HEK293 (cell line): ENCODE data around the gene TSPAN1.

Experiments
- BCL11A ChIP-seq: fragments of 450-650 bp; formaldehyde crosslinking; IDR thresholded peaks from 2 replicates; pipeline ENCODE4 v1.5.1; 2016; ENCODE audit warnings: low read depth, missing biosample characterization, missing genetic modification characterization
- GLI2 ChIP-seq: fragments of 450-650 bp; formaldehyde crosslinking; IDR thresholded peaks from 2 replicates; pipeline ENCODE4; 2017; ENCODE audit warnings: missing biosample characterization, missing genetic modification characterization, low read depth, borderline replicate concordance
- GLIS2 ChIP-seq: fragments of 450-650 bp; formaldehyde crosslinking; IDR thresholded peaks from 2 replicates; pipeline ENCODE4 v1.5.1; 2016; ENCODE audit warnings: missing biosample characterization, missing genetic modification characterization
- HOXC10 ChIP-seq: sonication (generic); formaldehyde crosslinking; IDR thresholded peaks from 2 replicates; pipeline ENCODE4 v1.8.1; 2023; ENCODE audit warnings: mild to moderate bottlenecking, missing genetic modification reagents
- KLF1 ChIP-seq: fragments of 450-650 bp; formaldehyde crosslinking; IDR thresholded peaks from 2 replicates; pipeline ENCODE4 v1.5.1; 2016; ENCODE audit warnings: missing biosample characterization, missing genetic modification characterization
- KLF17 ChIP-seq: fragments of 450-650 bp; formaldehyde crosslinking; IDR thresholded peaks from 2 replicates; pipeline ENCODE4 v1.5.1; 2016; ENCODE audit warnings: missing biosample characterization, missing genetic modification characterization
- OVOL3 ChIP-seq: fragments of 450-650 bp; formaldehyde crosslinking; IDR thresholded peaks from 2 replicates; pipeline ENCODE4 v1.5.1; 2016; ENCODE audit warnings: missing biosample characterization, missing genetic modification characterization
- PATZ1 ChIP-seq: fragments of 450-650 bp; formaldehyde crosslinking; IDR thresholded peaks from 2 replicates; pipeline ENCODE4 v1.5.1; 2016; ENCODE audit warnings: missing biosample characterization, missing genetic modification characterization
- PRDM1 ChIP-seq: fragments of 450-650 bp; formaldehyde crosslinking; IDR thresholded peaks from 2 replicates; pipeline ENCODE4; 2016; ENCODE audit warnings: missing biosample characterization, missing genetic modification characterization
- PRDM10 ChIP-seq: fragments of 450-650 bp; formaldehyde crosslinking; IDR thresholded peaks from 2 replicates; pipeline ENCODE4 v1.5.1; 2016; ENCODE audit warnings: missing biosample characterization, missing genetic modification characterization
- PRDM2 ChIP-seq: fragments of 450-650 bp; formaldehyde crosslinking; IDR thresholded peaks from 2 replicates; pipeline ENCODE4 v1.5.1; 2016; ENCODE audit warnings: missing biosample characterization, missing genetic modification characterization, borderline replicate concordance
- SP2 ChIP-seq: fragments of 450-650 bp; formaldehyde crosslinking; IDR thresholded peaks from 2 replicates; pipeline ENCODE4 v1.5.1; 2016; ENCODE audit warnings: missing biosample characterization, missing genetic modification characterization
- SP7 ChIP-seq: fragments of 450-650 bp; formaldehyde crosslinking; IDR thresholded peaks from 2 replicates; pipeline ENCODE4 v1.5.1; 2016; ENCODE audit warnings: missing biosample characterization, missing genetic modification characterization
- TSHZ1 ChIP-seq: fragments of 450-650 bp; formaldehyde crosslinking; IDR thresholded peaks from 2 replicates; pipeline ENCODE4 v1.5.1; 2016; ENCODE audit warnings: missing biosample characterization, missing genetic modification characterization, borderline replicate concordance
- WT1 ChIP-seq: fragments of 450-650 bp; formaldehyde crosslinking; IDR thresholded peaks from 2 replicates; pipeline ENCODE4 v1.5.1; 2016; ENCODE audit warnings: missing biosample characterization, missing genetic modification characterization
- ZNF146 ChIP-seq: fragments of 450-650 bp; formaldehyde crosslinking; IDR thresholded peaks from 2 replicates; pipeline ENCODE4 v1.5.1; 2016; ENCODE audit warnings: missing biosample characterization, missing genetic modification characterization
- ZNF169 ChIP-seq: fragments of 450-650 bp; formaldehyde crosslinking; IDR thresholded peaks from 2 replicates; pipeline ENCODE4 v1.5.1; 2016; ENCODE audit warnings: missing biosample characterization, missing genetic modification characterization
- ZNF19 ChIP-seq: fragments of 450-650 bp; formaldehyde crosslinking; IDR thresholded peaks from 2 replicates; pipeline ENCODE4; 2016; ENCODE audit warnings: missing biosample characterization, missing genetic modification characterization, low read depth
- ZNF391 ChIP-seq: fragments of 450-650 bp; formaldehyde crosslinking; IDR thresholded peaks from 2 replicates; pipeline ENCODE4 v1.5.1; 2016; ENCODE audit warnings: low read depth, missing biosample characterization, missing genetic modification characterization, borderline replicate concordance
- ZNF76 ChIP-seq: fragments of 450-650 bp; formaldehyde crosslinking; IDR thresholded peaks from 2 replicates; pipeline ENCODE4; 2016; ENCODE audit warnings: low read depth, missing biosample characterization, missing genetic modification characterization, borderline replicate concordance
- ZSCAN4 ChIP-seq: fragments of 450-650 bp; formaldehyde crosslinking; IDR thresholded peaks from 2 replicates; pipeline ENCODE4 v1.5.1; 2017; ENCODE audit warnings: missing biosample characterization, missing genetic modification characterization

The TSPAN1 gene

GRCh38 chr1:46132529-46133180 is 42.2 kb upstream of the TSPAN1 start, which contains the start of gene PIK3R3 (continued):
- TF ChIP-seq KLF1 (tag by site-specific recombination) (peak; percentile 94), TSHZ1 (tag by site-specific recombination) (0 out of 2 replicates have a peak, but pooled peaks have one; percentile 71), WT1 (peak; percentile 85), ZSCAN4 (tag by site-specific recombination) (peak; percentile 72), ZNF19 (no peak), ZNF169 (tag by site-specific recombination) (peak; percentile 23; the same call in 1 of the 2 replicates), ZNF391 (tag by site-specific recombination) (peak; percentile 100), PRDM2 (tag by site-specific recombination) (0 out of 2 replicates have a peak, but pooled peaks have one; percentile 29), ZNF76 (tag by site-specific recombination) (peak; percentile 91), SP2 (tag by site-specific recombination) (peak; percentile 99), HOXC10 (CRISPR knock-in tag) (no peak), OVOL3 (tag by site-specific recombination) (peak; percentile 83), SP7 (tag by site-specific recombination) (peak; percentile 99), PRDM10 (tag by site-specific recombination) (peak; percentile 100), PRDM1 (tag by site-specific recombination) (no peak), GLI2 (tag by site-specific recombination) (no peak; the same call in 1 of the 2 replicates), ZNF146 (tag by site-specific recombination) (peak; percentile 20; the same call in 1 of the 2 replicates), GLIS2 (tag by site-specific recombination) (peak; percentile 100), BCL11A (tag by site-specific recombination) (peak; percentile 96), KLF17 (tag by site-specific recombination) (peak; percentile 100), PATZ1 (tag by site-specific recombination) (peak; percentile 100)
